HuH-7 (cell line): ENCODE data around the gene MYH15.

Experiments
- DNase-seq: peaks from one replicate; pipeline ENCODE4 v3.0.0; 2011; ENCODE audit warnings: low spot score

MYH15 gene

DNA sequence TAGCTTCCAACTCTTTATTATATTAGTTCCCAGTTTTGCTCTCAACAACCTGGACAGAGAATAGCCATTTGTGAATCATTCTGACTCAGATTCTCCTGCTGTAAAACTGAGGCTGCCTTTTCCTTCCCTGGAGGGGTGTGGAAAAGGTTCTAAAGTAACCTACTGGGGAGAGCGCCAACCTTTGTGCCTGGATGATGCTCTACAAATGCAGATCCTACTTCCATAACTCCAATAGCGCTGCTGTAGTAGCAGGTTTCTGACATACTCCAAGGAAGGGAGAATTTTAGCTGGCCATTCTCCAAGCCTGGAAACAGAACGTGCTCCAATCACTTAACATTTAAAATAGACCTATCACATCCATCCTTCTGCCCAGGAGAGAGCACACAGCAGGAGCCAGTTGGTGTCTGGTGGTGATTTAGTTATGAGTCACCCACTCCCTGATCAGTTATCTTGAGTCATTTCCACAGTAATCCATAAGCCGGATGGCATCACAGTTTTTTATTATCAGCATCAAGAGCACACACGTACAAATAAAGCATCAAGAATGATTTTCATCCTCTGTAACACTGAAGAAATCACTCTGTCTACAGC lies 38.3 kb downstream of the MYH15 start:
- no peak for DNase-seq

DNA sequence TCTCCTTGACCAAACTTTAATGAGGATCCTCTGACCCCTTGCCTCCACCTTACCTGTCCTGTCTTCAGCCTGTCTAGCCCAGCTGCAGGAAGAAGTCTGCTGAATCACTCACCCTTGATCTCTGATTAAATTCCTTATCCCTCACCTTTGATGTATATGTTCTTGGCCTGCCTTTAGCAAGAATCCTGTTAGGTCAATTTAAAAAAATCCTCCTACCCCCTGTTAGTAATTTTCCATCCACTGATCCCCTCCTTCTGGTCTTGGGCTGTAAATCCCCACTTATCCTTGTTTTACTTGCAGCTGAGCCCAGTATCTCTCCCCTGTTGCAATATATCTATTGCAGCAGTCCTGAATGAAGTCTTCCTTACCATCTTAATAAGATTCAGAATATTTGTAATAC lies 39.0 kb downstream of the MYH15 start:
- no peak for DNase-seq

DNA sequence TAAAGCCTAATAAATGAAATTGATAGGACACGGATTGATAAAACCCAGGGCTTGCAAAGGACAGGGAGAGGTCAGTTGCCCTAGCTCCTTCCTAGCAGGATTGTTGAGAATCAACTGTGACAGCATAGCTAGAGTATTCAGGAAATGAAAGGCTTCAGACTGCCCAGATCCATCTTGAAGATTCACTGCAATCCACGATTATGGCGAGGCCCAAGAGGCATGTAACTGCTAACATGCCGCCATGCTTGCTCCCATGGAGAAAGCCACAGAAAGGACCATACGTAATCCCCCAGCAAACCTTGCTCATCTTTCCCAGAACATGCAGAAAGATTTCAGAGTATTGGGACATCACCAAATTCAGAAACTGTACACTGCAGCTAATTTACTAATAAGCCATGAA lies 41.3 kb downstream of the MYH15 start:
- no peak for DNase-seq

DNA sequence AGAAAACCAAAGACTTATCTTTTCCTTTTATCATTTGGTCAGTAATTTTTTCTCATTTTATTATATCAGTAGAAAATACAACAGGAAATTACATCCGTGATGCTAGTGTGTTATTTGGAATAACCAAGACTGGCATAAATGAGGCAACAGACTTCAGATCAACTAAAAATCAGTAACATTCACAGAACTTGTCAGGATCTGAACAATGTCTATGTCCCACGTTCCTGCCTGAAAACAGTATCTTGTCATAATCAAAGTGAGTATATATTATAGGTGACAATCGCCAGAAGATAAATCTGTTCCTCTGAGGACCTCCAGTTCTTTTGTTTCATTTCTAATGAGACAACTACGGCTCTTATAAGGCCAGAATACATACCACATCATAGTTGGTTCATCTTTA lies 41.8 kb downstream of the MYH15 start:
- DNase-seq: no peak

DNA sequence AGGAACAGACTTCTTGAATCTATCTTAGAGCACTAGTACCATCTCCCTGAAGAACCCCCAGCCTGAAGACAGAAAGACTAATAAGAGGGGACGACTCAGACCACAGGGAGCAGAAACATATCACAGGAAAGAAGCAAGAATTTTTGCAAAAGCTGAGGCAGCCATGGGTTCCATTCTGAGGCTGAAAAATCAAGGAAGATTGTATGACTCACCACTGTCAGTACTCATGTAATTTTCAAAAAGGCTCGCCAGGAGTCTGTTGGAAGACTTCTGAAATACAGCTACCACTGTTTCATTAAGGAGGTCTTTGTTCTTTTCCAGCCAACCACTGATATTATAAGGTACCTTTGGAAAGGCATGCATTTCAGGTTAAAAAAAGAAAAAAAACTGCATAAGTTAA lies 47.5 kb downstream of the MYH15 start:
- DNase-seq: no peak

DNA sequence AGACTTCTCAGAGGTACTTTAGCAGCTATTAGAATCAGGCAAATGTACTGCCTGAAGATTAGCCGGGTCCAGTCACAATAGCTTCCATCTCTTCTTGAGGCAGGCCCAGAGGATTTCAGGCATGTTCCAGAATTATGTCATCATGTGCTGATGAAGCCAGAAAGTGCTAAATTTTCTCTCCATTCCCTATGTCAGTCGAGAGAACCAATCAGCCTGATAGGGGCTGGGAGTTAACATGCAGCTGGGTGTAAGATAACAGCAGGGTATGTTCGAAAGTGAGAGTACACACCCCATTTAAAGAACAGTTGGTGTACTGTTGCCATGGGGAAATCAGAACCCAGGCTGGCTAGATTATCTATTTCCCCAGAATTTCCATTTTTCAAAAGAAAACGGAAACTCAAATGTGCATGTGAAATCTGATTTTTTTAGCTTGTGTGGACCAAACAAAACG lies 48.7 kb downstream of the MYH15 start:
- no peak for DNase-seq

DNA sequence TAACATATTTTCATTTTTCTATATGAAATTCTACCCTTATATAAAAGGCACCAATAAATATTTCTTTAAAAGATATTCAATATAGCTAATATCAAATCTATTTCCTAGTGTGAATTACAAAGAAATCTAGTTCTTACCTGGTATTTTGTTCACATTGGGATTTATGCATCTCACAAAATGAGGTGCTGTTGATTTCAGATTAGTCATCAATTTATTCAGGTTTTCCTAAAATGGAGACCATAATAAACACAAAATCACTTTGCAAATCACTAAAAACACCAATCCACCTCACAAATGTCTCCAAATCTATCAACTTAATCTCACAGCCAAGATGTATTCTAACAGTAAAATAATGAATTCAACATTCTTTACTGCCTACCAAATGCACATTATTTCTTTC lies 51.2 kb downstream of the MYH15 start:
- DNase-seq: no peak

DNA sequence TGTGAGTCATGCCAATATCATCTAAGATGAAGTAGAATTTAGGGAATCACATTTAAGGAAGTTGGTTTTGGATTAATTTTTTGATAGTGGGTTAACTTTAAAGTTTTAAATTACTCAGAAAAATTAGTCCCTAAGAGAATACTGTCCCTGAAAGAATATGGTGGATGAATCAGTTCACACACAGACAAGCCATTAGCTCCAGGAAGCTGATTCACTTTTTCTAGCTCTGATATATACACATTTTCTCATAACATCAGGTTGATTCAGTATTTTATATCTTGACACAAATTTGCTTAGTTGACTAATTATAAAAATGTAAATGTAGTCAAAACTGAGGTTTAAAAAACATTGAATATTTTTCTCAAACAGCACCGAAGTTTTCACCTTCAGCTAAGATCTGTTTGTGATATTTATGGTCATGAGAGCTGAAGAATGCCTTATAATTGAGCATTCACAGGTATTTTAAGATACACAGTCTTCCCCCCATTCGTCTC lies 55.1 kb downstream of the MYH15 start:
- no peak for DNase-seq

DNA sequence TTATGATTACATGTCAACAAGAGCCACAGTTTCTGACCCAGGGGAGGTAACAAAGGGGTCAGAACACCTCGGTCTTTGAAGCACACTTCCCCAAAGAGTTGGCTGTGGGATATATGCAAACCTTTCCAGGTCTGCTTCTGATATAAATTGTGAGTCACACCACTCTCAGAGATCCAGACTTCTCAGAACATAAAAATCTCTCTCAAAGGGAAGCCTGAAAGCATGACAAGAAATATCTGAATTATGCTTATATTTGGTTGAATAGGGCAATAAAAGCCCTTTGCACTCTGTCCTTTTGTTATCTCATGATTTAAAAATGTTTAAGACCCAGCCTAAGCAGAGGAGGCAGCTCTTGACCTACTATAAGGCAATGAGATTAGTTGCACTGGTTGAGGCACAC lies 56.8 kb downstream of the MYH15 start:
- no peak for DNase-seq

DNA sequence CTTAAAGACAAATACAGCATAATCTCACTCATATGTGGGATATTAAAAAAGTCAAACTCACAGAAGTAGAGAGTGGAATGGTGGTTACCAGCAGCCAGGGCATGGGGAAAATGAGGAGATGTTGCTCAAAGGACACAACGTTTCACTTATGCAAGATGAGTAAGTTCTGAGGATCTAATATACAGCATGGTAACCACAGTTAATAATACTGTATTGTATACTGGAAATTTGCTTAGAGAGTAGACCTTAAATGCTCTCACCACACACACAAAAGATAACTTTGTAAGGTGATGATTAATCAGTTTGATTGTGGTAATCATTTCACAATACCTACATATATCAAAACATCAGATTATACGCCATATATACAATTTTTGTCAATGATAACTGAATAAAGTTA lies 60.0 kb downstream of the MYH15 start:
- DNase-seq: no peak

DNA sequence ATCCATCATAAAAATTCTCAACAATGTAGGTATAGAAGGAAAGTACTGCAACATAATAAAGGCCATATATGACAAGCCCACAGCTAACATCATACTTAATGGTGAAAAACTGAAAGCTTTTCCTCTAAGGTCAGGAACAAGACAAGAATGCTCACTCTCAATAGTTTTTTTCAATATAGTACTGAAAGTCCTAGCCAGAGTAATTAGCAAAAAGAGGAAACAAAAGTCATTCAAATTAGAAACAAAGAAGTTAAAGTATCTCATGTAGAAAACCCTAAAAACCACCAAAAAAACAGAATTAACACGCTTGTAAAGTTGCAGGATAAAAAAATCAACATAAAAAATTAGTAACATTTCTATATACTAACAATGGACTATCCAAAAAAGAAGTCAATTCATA lies 61.8 kb downstream of the MYH15 start:
- DNase-seq: no peak

DNA sequence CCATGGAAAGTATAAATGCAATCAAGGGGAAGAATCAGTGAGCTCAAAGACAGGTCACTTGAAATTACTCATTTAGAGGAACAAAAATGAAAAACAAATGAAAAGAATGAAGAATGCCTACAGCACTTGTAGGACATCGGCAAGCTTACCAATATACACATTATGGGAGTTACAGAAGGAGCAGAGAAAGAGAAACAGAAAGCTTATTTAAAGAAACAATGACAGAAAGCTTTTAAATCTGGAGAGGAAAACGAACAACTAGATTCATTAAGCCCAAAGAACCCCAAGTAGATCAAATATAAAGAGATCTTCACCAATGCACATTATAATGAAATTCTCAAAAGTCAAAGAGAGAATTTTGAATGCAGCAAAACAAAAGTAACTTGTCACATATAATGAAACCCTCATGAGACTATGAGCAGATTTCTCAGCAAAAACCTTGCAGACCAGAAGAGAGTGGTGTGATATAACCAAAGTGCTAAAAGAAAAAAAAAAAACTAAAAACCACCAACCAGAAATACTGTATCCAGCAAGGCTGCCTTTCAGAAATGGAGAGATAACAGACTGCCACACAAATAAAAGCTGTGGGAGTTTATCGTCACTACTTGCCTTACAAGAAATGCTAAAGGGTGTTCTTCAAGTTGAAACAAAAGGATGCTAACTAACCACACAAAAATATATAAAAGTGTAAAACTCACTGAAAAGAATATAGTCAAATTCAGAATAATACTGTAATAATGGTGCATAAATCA lies 63.1 kb downstream of the MYH15 start:
- DNase-seq: no peak

DNA sequence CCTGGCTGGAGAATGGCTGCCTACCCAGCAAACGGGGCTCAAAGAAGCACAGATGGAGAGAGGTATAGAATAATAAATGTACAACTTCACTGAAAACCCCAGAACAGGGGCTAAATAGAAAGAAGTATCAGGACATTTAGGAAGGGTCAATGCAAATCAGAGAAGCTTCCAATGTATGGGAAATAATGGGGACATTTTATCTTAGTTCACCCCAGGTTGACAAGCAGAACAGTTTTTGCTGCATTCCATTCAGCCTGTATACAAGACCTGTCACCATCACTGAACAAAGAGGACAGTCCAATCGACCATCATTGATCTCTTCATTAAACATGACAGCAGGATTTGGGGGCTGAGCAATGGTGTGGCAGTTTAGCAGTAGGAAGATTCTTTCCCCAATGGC lies 68.1 kb downstream of the MYH15 start:
- no peak for DNase-seq

DNA sequence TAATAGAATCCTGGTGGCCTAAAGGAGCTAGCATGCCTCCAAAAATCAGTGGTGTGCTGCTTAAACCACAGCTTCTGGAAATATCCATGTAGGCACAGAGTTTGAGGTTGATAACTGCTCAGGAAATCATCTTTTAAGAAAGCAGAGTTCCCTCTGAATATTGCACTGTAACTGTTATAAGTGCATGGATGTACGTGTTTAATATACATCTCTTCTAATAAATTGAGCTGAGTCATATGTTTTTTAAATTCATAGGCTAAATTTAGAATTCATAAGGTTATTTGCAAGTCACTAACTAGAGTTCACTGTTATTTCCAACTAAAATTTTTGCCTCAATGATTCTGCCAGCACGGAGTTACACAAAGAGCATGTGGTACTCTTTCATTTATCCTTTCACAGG lies 68.9 kb downstream of the MYH15 start:
- no peak for DNase-seq

DNA sequence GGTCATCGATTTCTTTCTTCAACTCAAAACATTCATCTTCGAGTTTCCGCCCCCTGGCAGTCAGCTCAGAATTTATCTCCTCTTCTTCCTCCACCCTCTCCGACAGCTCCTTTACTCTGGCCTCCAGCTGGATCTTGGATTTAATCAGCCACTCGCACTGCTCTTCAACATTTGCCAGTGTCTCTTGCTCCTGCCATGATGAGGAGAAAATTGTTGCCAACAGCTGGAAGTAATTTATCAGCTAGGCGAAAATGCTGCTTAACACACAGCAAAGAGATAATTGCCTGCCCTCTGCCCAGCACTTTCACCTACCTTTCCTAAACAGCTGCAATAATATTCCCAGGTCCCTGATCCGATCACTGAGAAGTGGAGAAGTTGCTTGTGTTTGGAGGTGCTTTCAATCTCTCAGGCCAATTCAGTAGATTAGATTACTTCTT lies 69.3 kb downstream of the MYH15 start:
- no peak for DNase-seq

DNA sequence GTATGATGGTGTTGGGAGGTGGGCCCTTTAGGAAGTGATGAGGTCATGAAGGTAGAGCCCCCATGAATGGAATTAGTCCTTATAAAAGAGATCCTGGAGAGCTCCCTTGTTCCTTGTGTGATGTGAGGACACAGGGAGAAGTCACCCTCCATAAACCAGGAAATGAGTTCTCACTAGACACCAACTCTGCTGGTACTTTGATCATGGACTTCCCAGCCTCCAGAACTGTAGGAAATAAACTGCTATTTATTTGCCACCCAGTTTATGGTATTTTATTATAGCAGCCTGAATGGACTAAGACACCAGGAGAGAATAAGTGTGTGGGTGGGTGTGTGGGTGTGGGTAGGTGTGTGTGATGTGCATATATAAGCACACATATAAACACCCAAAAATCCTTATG lies 71.9 kb downstream of the MYH15 start:
- DNase-seq: no peak

DNA sequence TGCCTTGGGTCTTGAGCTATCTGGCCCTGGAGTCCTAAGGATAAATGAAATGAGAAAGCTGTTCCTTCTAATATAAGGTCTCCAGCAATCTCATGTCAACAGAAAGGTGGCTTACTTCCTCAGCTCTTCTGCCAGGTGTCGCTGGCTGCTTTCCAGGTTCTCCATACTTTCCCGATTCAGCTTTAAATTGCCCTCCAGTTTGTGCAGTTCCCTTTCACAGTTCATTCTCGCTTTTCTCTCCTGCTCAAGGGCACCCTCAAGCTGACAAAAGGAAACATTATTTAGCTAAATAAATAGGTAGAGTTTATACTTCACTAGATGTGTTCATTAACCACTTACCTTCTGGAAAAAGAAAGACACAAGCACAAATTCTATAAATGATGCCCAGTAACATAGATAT lies 73.0 kb downstream of the MYH15 start:
- DNase-seq: no peak

DNA sequence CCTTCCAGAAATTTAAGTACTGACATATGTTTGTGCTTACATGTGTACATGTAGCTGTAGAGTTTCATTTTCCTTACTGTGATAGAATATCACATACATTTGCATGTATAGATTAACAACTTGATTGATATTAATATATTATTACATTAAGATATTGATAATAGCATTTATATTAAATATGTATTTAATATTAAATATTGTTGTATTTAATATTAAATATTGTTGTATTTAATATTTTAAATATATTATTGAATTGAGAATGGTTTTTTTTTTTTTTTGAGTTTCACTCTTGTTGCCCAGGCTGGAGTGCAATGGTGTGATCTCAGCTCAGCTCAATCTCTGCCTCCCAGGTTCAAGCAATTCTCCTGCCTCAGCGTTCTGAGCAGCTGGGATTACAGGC lies 76.5 kb downstream of the MYH15 start:
- no peak for DNase-seq

DNA sequence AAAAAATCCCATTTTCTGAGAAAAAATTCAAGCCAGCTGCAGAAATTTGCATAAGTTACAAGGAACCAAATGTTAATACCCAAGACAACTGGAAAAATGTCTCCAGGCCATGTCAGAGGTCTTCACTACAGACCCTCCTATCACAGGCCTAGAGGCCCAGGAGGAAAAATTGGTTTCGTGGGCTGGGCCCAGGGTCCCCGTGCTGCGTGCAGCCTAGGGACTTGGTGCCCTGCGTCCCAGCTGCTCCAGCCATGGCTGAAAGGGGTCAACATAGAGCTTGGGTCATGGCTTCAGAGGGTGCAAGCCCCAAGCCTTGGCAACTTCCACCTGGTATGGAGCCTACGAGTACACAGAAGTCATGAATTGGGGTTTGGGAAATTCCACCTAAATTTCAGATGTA lies 78.0 kb downstream of the MYH15 start:
- no peak for DNase-seq

DNA sequence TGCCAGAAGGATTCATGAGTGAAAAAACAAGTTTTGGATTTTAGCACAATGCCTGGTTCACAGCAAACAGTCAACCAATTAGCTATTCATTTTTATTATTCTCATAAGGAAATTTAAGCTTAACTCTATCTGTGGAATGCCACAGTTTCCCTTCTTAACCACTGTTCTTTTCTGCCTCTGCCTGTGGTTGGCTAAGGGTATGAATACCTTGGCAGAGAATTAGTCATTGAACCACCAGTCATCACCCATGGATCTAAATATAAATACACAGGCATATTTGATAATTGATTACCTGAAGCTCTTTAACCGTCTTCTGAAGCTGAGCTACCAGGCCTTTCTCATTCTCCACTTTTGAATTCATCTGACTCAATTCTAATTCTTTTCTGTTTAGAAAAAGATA lies 79.9 kb downstream of the MYH15 start:
- no peak for DNase-seq

DNA sequence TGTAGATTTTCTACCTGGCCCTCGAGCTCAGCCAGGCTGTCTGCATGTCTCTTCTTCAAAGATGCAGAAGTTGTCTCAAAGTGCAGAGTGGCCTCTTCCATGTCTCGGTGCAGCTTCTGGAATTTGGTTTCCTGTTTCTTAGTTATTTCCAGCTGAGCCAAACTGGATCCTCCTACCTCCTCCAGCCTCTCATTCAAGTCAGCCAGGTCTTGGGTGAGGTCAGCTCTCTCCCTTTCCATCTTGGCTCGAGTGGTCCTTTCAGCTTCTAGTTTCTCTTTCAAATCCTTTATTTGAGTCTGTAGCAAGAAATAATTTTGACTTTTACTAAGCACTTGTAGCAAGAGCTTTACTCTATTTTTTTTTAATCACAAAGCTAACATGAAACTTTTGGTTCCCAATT lies 81.8 kb downstream of the MYH15 start:
- no peak for DNase-seq

DNA sequence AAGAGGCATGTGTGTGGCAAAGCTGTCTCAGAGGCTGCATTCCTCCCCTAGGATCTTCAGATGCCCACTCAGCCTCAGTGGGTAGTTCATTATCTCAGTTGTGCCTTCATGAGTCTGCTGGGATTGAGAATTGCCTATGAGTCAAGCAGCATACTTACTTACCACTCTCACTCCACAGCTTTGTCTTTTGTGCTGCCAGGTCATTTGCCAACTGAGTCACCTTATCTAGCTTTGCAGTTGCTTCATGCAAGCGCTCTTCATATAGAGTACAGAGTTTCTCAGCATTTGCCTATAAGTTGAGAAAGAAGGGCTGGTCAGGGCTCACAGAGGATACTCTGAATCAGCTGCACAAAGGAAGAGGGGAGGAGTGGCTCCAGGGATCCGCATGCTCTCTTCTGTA lies 89.5 kb downstream of the MYH15 start:
- no peak for DNase-seq

DNA sequence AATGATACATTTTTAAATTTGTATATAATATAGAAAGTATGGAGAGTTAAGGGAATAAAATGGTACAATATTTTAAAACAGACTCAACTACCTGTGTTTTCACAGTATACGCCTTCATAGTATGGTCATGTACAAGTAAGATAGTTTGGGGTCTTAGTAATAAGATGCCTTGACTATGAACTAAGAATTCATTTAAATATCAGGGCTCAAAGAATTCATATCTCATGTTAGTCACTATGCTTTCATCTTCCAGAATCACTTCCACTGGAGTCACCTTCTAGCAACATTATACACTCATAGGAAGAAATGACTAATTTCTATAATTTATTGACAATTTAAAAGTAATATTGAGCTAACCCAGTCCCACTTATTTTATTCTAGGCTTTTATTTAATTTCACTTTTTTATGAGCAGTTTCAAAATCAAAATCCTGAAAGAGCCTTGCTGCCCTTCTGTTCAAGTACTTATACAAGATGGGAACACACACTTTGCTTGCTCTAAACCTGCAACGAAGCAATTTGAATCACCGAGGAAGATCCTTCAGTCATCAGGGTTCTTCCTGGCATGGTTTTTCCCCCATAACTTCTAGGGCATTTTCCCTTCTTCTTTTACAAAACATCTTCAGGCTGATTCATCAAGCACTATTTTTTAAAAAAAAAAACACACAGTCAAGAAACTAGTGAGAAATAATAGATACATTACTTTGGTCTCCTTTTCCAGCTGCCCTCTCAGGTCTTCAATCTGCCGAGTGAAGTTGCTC lies 94.1 kb downstream of the MYH15 start:
- DNase-seq: no peak
